HepG2 (cell line): ENCODE data around the gene UGP2. TPM values are rescaled to one million over a fixed set of nuclear protein-coding genes. Genes with fewer than 3 reads are reported as not detected.

Experiments used
- ATAC-seq: fragments of 200-7000 bp; cut with Tn5 transposase; 3 replicates; pipeline ENCODE4 v1.9.1; 2020; ENCODE audit warnings: mild to moderate bottlenecking, moderate library complexity
- BruUV-seq: library from RNA; stranded (reverse); fragments of 400-500 nt; replicated peaks from 2 replicates; lab custom pipeline; 2021; lab: Mats Ljungman, UMichigan
- CTCF ChIA-PET: fragments of 300-600 bp; formaldehyde crosslinking; extraction: SDS; loops from one replicate; lab custom pipeline; 2021; ENCODE audit warnings: low total read pairs, inconsistent platforms, low intra/inter-chr PET ratio; lab: Yijun Ruan, JAX
- POLR2A ChIA-PET: fragments of 350-600 bp; sonication (Branson Sonifier 250); formaldehyde crosslinking; loops from one replicate; lab custom pipeline; 2020; ENCODE audit warnings: antibody characterized with exemption, inconsistent platforms; lab: Yijun Ruan, JAX
- DNase-seq: peaks from one replicate; pipeline ENCODE4 v3.0.0-alpha.2; 2015; ENCODE audit warnings: low spot score
- FAIRE-seq: peaks from 3 replicates; lab custom pipeline; 2011; peaks lifted over from hg19 to GRCh38; lab: Jason Lieb, UNC
- H2AFZ ChIP-seq: one replicate; pipeline ENCODE4 v1.6.1; 2011; ENCODE audit warnings: low read length, inconsistent platforms
- H3K27ac ChIP-seq: fragments of 300-600 bp; 3 replicates; pipeline ENCODE4 v1.8.0; 2011; ENCODE audit warnings: mixed run types, mild to moderate bottlenecking, mixed read lengths, low read length, inconsistent platforms; ENCODE audit not compliant: insufficient read depth; ENCODE audit errors: extremely low read length
- H3K27me3 ChIP-seq, 2 experiments: fragments of 200-600 bp in 1 of 2; 2 replicates in 1 of 2; 3 replicates in 1 of 2; pipeline versions ENCODE4 v1.6.0 to v1.8.0; 2011; ENCODE audit warnings: low read length in 2 of 2, mild to moderate bottlenecking in 2 of 2, moderate library complexity in 2 of 2, inconsistent platforms in 1 of 2; ENCODE audit not compliant: insufficient read depth in 2 of 2, control insufficient read depth in 1 of 2
- H3K36me3 ChIP-seq, 2 experiments: fragments of 200-600 bp in 1 of 2; replicated peaks in 1 of 2; 2 replicates in 1 of 2; 3 replicates in 1 of 2; pipeline versions ENCODE4 v1.5.1 to v1.8.0; 2011; ENCODE audit warnings: low read length in 2 of 2, inconsistent platforms in 1 of 2; ENCODE audit not compliant: insufficient read depth in 2 of 2, control insufficient read depth in 1 of 2
- H3K4me1 ChIP-seq: 2 replicates; pipeline ENCODE4 v1.5.1; 2012; ENCODE audit warnings: low read length, inconsistent platforms; ENCODE audit not compliant: insufficient read depth
- H3K4me2 ChIP-seq: 2 replicates; pipeline ENCODE4 v1.6.0; 2011; ENCODE audit warnings: low read depth, low read length, inconsistent platforms
- H3K4me3 ChIP-seq, 3 experiments: fragments of 200-600 bp in 1 of 3; sonication (generic), shearing (Covaris generic) in 1 of 3; replicated peaks in 1 of 3; 2 replicates each; pipeline ENCODE4 v1.5.1; 2011 to 2016; ENCODE audit warnings: low read length in 3 of 3, inconsistent platforms in 2 of 3, low read depth in 2 of 3, mild to moderate bottlenecking in 2 of 3, control low read depth in 1 of 3, mixed read lengths in 1 of 3; ENCODE audit not compliant: insufficient read depth in 1 of 3
- H3K79me2 ChIP-seq: one replicate; pipeline ENCODE4 v1.6.1; 2011; ENCODE audit warnings: low read length, inconsistent platforms; ENCODE audit not compliant: insufficient read depth
- H3K9ac ChIP-seq: 2 replicates; pipeline ENCODE4 v1.6.0; 2011; ENCODE audit warnings: mild to moderate bottlenecking, low read depth, low read length, inconsistent platforms; ENCODE audit not compliant: insufficient read depth
- H3K9me3 ChIP-seq: 2 replicates; pipeline ENCODE4 v1.5.1; 2012; ENCODE audit warnings: mild to moderate bottlenecking, low read length
- H4K20me1 ChIP-seq: 2 replicates; pipeline ENCODE4 v1.6.0; 2011; ENCODE audit warnings: inconsistent platforms, mild to moderate bottlenecking, low read length, moderate library complexity; ENCODE audit not compliant: insufficient read depth
- AKAP8 ChIP-seq: sonication (generic); formaldehyde crosslinking; IDR thresholded peaks from 2 replicates; pipeline ENCODE4 v1.5.1; 2020; ENCODE audit warnings: mild to moderate bottlenecking, missing genetic modification reagents
- ARID2 ChIP-seq: sonication (generic); formaldehyde crosslinking; IDR thresholded peaks from 2 replicates; pipeline ENCODE4 v1.8.1; 2022; ENCODE audit warnings: mild to moderate bottlenecking, missing genetic modification reagents, borderline replicate concordance
- JUN ChIP-seq: sonication (generic); formaldehyde crosslinking; IDR thresholded peaks from 2 replicates; pipeline ENCODE4 v1.4.0; 2020; ENCODE audit warnings: mild to moderate bottlenecking, missing genetic modification reagents
- MTF1 ChIP-seq: sonication (generic); formaldehyde crosslinking; IDR thresholded peaks from 2 replicates; pipeline ENCODE4 v1.5.0; 2020; ENCODE audit warnings: missing genetic modification reagents
- PAWR ChIP-seq: sonication (generic); formaldehyde crosslinking; IDR thresholded peaks from 2 replicates; pipeline ENCODE4 v1.4.0; 2020; ENCODE audit warnings: missing genetic modification reagents, mild to moderate bottlenecking, borderline replicate concordance
- PRMT3 ChIP-seq: sonication (generic); formaldehyde crosslinking; IDR thresholded peaks from 2 replicates; pipeline ENCODE4 v1.8.1; 2022; ENCODE audit warnings: low read depth, mild to moderate bottlenecking, moderate library complexity, missing genetic modification reagents, borderline replicate concordance
- SPEN ChIP-seq: sonication (generic); formaldehyde crosslinking; IDR thresholded peaks from 2 replicates; pipeline ENCODE4 v1.5.1; 2020; ENCODE audit warnings: low read depth, mild to moderate bottlenecking, missing genetic modification reagents
- TEAD2 ChIP-seq: sonication (generic); formaldehyde crosslinking; IDR thresholded peaks from 2 replicates; pipeline ENCODE4 v1.9.0; 2021; ENCODE audit warnings: missing genetic modification reagents
- TOPORS ChIP-seq: sonication (generic); formaldehyde crosslinking; IDR thresholded peaks from 2 replicates; pipeline ENCODE4 v1.8.0; 2023; ENCODE audit warnings: mild to moderate bottlenecking, missing genetic modification reagents
- ZBTB38 ChIP-seq: sonication (generic); formaldehyde crosslinking; IDR thresholded peaks from 2 replicates; pipeline ENCODE4 v1.5.1; 2020; ENCODE audit warnings: mild to moderate bottlenecking, missing genetic modification reagents
- ZBTB7B ChIP-seq: sonication (generic); formaldehyde crosslinking; IDR thresholded peaks from 2 replicates; pipeline ENCODE4 v1.4.0; 2020; ENCODE audit warnings: missing genetic modification reagents
- ZBTB8A ChIP-seq: sonication (generic); formaldehyde crosslinking; IDR thresholded peaks from 2 replicates; pipeline ENCODE4 v1.4.0; 2020; ENCODE audit warnings: mild to moderate bottlenecking, low read depth, missing genetic modification reagents, borderline replicate concordance
- ZKSCAN8 ChIP-seq: IDR thresholded peaks from 2 replicates; pipeline ENCODE4 v1.6.1; 2016; ENCODE audit warnings: borderline replicate concordance, missing genetic modification reagents, missing compliant biosample characterization
- ZNF253 ChIP-seq: sonication (generic); formaldehyde crosslinking; IDR thresholded peaks from 2 replicates; pipeline ENCODE4 v1.8.0; 2022; ENCODE audit warnings: mild to moderate bottlenecking, missing genetic modification reagents, borderline replicate concordance
- ZNF766 ChIP-seq: sonication (generic); formaldehyde crosslinking; IDR thresholded peaks from 2 replicates; pipeline ENCODE4 v1.5.0; 2020; ENCODE audit warnings: missing genetic modification reagents, borderline replicate concordance
- ZNF790 ChIP-seq: sonication (generic); formaldehyde crosslinking; IDR thresholded peaks from 2 replicates; pipeline ENCODE4 v1.8.0; 2022; ENCODE audit warnings: missing genetic modification reagents, mild to moderate bottlenecking, borderline replicate concordance
- WGBS: methylation state at CpG from one replicate; pipeline ENCODE4 v1.1.6; 2017; ENCODE audit warnings: low lambda C conversion rate; 5-methylcytosine and 5-hydroxymethylcytosine counted together
- in situ Hi-C: cut with HindIII; loops from 2 replicates; pipeline ENCODE4 v1.10.0; 2017; ENCODE audit warnings: low pct_unique_long_range_greater_than_20kb; ENCODE audit not compliant: extremely low pct_ligation_motif_present
- intact Hi-C: fragments of 100-400 bp; cut with micrococcal nuclease; formaldehyde crosslinking; loops from one replicate; pipeline ENCODE4 v1.10.0; 2022; ENCODE audit not compliant: unreplicated experiment
- polyA plus RNA-seq, 8 experiments: library from polyadenylated mRNA; depleted of rRNA in 3 of 8; stranded (reverse) in 7 of 8; unstranded in 1 of 8; fragments of >200 nt; fragmentation: Illumina TruSeq in 4 of 8; extraction: Trizol in 4 of 8; gene quantifications; 2 replicates each; pipeline versions ENCODE4 v1.2.1 to v1.2.3, GENCODE V29; 2011 to 2016; ENCODE audit warnings: low read depth in 4 of 8, missing spikeins in 1 of 8, mixed read lengths in 1 of 8; ENCODE audit not compliant: insufficient read depth in 1 of 8
- total RNA-seq, 5 experiments: library from RNA; depleted of rRNA; stranded (reverse); fragments of >200 nt; fragmentation: Illumina TruSeq; extraction: Trizol; gene quantifications; 2 replicates each; pipeline ENCODE4 v1.2.3, GENCODE V29; 2016; ENCODE audit warnings: low read depth in 1 of 5

Gene UGP2
- total and polyA plus RNA-seq, 2 of the 13 experiments (the other 11 are each of a cell fraction or from before 2014, with no cell fraction given): 96.0 to 134 TPM

DNA sequence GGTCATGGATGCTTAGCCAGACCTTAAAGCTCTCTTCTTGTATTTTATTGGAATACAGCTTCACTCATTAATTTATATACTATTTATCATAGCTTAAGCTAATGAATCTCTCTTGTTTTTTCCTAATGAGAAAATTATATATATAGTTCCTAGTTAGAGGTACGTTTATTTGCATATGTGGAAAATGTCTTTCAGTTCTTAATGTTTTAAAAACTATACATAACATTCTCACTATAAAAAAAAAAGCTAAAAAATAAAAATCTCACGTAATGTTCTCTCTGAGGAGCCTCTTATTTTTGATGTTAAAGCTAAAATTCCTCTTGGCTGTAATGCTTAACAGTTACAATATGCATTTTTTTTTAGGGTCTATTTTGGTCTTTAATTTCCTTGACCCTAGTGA is 16.6 kb downstream of the UGP2 start:
- intact Hi-C loops: no loop called here
- Histone ChIP-seq H3K27ac (no peak overlapping the region), H2AFZ (no peak overlapping the region), H3K36me3 (peaks cover 11 to 71% of the 10 kb centered on the region in 2 experiments), H3K79me2 (peaks cover 34% of the 10 kb centered on the region), H4K20me1 (peaks cover 22% of the 10 kb centered on the region), H3K27me3 (no peaks in the 10 kb centered on the region), H3K4me3 (no peak overlapping the region), H3K4me1 (peaks cover 28% of the 10 kb centered on the region), H3K9me3 (no peaks in the 10 kb centered on the region), H3K4me2 (no peak overlapping the region), H3K9ac (no peak overlapping the region)
- ChIA-PET CTCF (no interaction called here), POLR2A (interaction anchor here (2.6 kb wide), 1 partner anchor 17 kb away, joined by 14 read pairs; the partner anchor contains the start of gene UGP2)
- no peak for TF ChIP-seq ZBTB7B
- TF ChIP-seq ZBTB8A (CRISPR knock-in tag): no peak
- no peak for TF ChIP-seq PAWR (CRISPR knock-in tag)
- TF ChIP-seq ZNF766: no peak
- TF ChIP-seq SPEN: no peak
- no peak for TF ChIP-seq MTF1
- no peak for TF ChIP-seq ZNF253 (CRISPR knock-in tag)
- TF ChIP-seq PRMT3 (CRISPR knock-in tag): no peak
- TF ChIP-seq JUN (CRISPR knock-in tag): no peak
- TF ChIP-seq ZKSCAN8 (CRISPR knock-in tag): no peak
- TF ChIP-seq TEAD2 (CRISPR knock-in tag): no peak
- no peak for TF ChIP-seq ZBTB38
- TF ChIP-seq ZNF790 (CRISPR knock-in tag): no peak
- TF ChIP-seq AKAP8: no peak
- TF ChIP-seq ARID2 (CRISPR knock-in tag): no peak
- TF ChIP-seq TOPORS (CRISPR knock-in tag): no peak
- WGBS: 95% methylated on average over 2 of the region's 2 CpGs
- no peak for FAIRE-seq
- DNase-seq: no peak
- no peak for ATAC-seq
- BruUV-seq: no TSS peak
- in situ Hi-C loops: no loop called here
